Activated gamma-delta T cell (primary cell): ENCODE data around the gene DCC.

ENCODE experiments used
- DNase-seq: peaks from one replicate; lab custom pipeline; 2025; lab: John Stamatoyannopoulos, UW

The DCC gene

GRCh38 chr18:52700116-52700515 is 360.1 kb downstream of the DCC start:
- DNase-seq, result no peak

GRCh38 chr18:52700816-52701215 is 360.8 kb downstream of the DCC start:
- no peak for DNase-seq

- no peak for DNase-seq
Observed at GRCh38 chr18:52701219-52701935, 361.4 kb downstream of the DCC start.

DNA sequence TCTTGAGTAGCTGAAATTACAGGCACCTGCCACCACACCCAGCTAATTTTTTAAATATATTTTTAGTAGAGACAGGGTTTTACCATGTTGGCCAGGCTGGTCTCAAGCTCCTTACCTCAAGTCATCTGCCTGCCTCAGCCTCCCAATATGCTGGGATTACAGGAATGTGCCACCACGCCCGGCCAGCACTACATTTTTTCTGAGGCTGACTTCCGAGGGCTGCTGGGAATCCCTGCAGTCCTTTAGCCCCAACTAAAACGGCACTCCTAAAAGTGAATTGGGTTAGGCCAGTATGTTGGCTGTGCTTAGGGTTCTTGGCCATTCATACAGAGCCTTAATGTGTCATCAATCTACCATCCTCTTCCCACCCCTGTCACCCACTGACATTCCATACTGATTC is 375.4 kb downstream of the DCC start:
- DNase-seq, result no peak

- no peak for DNase-seq
Observed at GRCh38 chr18:52715991-52716390, 376.0 kb downstream of the DCC start.

DNA sequence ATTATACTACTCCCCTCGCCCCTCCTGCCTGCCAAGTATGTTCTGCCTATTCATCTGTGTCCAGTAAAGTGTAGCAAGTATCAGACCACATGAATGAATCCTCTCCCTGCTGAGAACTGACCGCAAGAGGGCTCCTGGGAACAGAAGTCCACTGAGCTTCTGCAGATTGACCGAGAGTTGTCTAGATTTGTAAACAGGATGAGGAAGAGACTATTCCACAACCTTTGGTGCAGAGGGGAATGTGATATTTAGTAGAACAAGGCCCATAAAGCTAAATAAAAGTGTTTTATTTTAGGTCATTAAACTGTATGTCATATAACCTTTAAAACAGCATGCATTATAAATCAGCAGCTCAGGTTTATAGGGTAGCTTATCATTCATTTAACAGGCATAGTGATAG is 377.0 kb downstream of the DCC start:
- no peak for DNase-seq

DNA sequence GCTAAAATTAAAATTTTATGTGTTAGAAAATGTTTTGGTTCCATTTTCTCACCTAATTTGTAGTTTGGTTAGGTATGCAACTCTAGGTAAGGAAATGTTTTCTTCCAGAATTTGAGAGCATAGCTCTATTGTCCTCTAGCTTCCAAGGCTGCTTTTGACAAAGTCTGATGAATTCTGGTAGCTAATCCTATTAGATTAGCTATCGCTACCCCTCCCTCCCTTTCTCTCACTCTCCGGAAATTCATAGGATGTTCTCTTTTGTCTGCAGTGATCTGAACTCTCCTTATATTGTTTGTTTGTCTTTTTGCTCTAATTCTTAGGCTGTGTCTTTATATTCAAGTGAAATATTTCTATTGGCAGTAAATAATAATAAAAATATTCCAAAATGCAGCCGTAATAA is 382.9 kb downstream of the DCC start:
- DNase-seq, result no peak

DNA sequence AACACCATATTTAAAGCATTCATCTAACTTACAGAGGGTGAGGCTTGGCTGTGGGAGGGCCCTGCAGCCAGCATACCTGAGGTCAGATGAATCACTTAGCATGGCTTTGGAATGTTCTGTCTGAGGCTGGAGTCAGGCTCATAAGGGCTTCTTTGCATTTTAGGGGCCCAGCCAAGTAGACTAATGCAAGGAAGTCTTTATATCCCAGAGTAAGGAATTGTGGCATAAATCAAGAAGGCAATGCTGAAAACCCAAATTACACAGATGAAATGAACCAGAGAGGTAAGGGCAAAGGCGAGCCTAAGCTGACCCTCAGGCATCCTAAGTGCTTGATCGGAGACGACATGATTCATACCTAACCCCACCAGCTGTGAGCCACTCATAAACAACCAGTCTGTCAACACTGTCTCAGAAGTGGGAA is 383.6 kb downstream of the DCC start:
- no peak for DNase-seq

DNA sequence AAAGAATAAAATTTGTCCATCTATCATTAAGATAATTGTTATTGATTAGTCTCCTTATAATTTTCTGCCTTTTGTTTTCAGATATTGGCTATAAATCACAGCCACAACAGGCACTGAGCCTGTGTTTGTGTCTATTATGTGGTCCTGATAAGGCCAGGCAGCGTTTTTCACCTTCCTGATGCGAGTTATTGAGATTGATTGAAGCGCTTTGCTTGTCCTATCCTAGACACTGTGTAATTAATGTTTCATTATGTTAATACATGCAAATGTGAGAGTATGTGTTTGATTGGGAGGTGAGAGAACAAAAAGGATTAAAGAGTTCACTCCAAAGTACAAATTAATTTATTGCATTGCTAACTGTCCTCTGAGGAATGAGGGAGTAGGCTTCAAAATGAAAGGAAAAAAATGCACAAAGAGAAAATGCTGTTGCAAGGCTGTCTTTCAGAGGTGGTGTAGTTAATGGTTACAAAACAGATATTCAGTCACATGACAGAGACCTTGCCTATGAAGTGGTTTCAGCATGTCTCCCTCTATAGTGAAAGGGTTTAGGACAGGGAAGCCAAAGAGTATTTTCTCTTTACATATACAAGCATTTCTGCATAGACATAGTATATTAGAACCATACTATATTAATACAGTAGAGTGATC is 391.1 kb downstream of the DCC start:
- no peak for DNase-seq

GRCh38 chr18:52738946-52739345 is 398.9 kb downstream of the DCC start:
- no peak for DNase-seq

DNA sequence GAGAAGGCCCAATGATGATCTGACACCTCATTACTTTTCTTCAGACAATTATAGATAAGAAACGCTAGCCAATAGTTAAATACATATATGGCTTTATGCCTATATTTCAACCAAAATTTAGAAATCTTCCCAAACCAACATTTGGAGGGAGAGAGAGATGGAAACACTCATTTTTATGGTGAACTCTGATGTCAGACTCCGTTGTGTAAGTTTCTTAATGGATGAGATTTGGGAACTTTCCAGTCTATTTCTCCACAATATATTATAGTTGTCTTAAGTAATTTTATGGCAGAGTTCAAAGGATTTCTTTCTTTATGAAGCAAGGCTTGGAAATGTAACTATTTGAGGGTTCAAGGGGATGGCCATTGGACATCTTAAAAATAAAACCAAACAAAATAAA is 407.0 kb downstream of the DCC start:
- no peak for DNase-seq

DNA sequence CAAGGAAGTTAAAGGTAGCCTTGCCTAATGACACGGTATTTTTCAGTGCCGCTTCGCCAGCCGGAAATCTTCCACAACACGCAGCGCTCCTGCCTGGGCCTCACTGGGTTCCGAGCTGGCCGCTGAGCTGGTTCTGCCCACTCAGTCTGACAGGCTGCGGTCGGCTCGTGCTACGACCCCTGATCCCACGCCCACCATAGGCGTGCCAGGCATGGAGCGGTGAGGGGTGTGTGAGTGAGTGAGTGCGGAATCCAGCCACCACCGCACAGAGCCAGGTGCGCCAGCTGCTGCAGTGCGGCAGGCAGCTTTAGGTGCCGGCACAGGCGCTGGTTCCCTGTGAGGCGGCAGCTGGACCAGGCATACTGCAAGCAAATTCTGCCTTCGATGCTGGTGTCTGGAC is 407.9 kb downstream of the DCC start:
- no peak for DNase-seq

DNA sequence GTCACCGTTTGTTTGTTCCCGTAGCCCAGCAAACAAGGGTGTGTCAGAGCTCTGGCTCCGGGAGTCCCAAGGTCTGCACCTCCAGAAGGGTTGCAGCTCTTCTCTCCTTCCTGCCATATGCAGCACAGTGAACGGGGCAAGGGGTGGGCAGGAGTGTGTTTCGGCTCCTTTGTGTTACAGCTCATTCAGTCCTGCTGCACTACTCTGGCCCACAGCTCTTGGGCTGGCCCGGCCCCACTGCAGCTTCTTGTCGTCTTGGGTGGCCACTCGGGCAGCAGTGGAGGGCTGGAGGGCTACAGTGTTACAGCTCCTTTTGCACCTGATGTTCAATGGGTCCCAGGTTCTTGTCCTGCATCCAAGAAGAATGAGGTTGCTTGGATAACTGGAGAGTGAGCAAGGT is 408.3 kb downstream of the DCC start:
- DNase-seq, result no peak

DNA sequence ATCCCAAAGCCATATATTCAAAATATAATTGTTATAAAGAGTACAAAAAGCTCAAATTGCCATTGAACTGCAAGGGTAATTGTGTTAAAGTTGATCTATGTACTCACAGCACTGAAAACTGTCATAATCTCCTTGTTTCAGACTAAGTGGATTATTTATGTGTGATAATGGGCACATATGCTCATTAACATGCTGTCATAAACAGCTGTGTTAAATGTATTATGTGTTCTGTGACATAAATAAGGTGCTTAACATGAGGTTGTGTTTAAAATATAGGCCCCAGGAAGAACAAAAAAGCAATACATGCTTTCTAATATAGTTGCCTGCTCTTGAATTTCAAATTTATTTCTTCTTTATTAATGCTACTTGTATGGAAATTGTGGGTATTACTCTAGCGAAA is 409.5 kb downstream of the DCC start:
- no peak for DNase-seq

GRCh38 chr18:52750995-52751394 is 411.0 kb downstream of the DCC start:
- no peak for DNase-seq

GRCh38 chr18:52764316-52764715 is 424.3 kb downstream of the DCC start:
- no peak for DNase-seq

DNA sequence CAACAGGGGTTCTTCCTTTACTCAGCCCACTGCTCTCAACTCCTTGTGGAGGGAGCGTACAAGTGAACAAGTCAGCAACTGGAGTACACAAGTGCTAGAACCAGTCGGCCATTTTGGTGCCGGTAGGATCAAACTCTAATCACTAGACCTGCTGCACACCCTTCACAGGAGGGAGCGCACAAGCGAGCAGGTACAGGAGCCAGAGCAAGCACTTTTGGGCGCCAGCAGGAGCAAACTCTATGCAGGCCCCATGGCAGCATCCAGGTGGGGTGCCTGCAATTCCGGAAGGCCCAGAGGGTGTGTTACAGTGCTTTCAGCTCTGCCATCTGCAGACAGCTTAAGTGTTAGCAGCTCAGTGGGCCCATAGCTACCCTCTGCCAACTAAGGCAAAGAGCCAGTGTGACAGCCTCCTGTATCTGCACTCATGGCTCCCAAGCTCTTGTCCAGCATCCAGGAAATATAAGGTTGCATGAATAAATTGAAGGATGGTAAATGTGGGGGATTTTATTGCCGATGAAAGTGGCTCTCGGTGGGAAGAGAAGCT is 426.1 kb downstream of the DCC start:
- no peak for DNase-seq

DNA sequence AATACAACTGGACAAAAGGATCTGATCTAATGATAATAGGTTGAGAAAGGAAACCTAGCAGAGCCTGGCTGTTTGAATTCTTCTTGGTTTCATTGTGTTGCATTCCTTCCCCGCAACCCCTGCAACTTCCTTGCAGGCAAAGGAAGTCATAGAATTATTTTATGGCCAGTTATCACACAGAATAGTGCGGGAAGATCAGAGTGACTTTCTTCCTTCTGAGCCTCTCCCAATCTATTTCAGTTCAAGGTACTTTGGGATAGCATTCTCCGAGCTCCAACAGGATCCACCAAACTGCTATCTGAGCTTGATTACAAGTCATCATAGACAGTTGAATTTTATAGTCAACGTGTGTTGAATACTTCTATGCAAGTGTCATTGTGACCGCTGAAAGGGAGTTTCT is 441.1 kb downstream of the DCC start:
- no peak for DNase-seq

DNA sequence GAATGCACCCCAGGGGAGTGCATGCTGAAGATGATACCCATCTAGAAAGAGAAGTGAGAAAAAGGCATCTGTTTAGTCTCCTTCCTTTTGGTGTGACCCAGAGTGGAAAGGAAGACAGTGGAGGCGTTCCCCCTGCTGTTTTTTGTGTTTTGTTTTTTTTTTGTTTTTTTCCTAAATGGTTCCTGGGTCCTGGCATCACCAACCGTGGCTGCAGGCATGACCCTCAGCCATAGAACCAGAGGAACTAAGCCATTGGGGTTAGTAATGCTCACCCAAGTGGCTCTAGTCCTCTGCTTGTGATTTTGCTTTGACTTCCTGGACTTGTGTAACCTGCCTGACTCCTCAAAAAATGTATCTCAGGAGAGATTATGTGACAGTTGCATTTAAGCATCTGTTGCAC is 451.3 kb downstream of the DCC start:
- no peak for DNase-seq

DNA sequence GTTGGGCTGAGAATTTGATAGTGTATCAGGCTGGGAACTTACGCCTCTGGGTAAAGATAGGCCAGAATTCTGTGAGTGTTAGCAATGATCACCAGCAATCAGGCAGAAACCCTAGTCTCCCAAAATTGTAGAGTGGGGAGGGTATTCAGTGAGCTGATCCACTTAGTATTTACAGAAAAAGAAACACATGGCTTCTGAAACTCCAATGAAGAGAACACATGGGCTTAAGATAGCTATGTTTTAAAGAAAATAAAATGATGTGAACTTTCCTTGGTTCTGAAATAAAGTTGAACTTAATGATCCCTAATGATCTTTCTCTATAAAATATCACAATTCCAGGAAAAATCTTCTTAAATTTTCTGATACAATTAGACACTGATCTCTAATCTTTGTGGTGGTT is 472.8 kb downstream of the DCC start:
- DNase-seq, result no peak

GRCh38 chr18:52813635-52814416 is 473.8 kb downstream of the DCC start:
- no peak for DNase-seq

DNA sequence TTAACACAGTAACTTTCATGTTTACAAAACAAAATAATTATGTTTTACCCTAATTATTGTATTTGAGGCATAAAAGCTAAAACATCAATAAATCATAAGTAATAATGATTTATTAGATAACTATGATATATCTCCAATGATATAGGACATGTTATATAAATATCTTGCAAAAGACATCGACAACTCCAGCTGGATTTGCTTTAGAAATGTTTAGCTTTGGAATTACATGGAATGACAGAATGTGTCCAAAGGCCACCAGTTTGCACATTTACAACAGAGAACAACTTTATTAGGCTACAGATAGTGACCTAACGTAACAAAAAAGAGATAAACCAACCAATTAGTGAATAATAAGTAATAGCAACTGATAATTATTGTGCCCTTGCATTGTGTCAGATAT is 475.7 kb downstream of the DCC start:
- DNase-seq, result no peak

GRCh38 chr18:52816121-52816520 is 476.1 kb downstream of the DCC start:
- no peak for DNase-seq
